ENCODE data around the gene ERLEC1. TPM values are rescaled to one million over a fixed set of nuclear protein-coding genes. Genes with fewer than 3 reads are reported as not detected.

The ERLEC1 gene
- total RNA-seq, 1 donor from 2014 or later, result 150 TPM

DNA sequence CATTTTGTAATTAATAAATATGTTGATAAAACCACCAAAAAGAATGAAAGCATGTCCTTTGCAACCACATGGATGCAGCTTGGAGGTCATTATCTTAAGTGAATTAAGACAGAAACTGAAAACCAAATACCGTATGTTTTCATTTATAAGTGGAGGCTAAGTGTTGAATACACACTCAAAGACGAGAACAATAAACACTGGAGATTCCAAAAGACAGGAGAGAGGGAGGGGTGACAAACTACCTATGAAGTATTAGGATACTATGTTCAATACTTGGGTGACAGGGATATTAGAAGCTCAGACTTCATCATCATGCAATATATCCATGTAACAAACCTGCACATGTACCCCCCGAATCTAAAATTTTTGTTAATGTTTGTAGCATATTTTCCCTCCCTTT, 7.0 kb downstream of the ERLEC1 start:
- H3K36me3 ChIP-seq, result peaks cover 34 to 46% of the 10 kb centered on the region in 2 donors
- H3K27ac ChIP-seq, result no peak overlapping the region
- H3K27me3 ChIP-seq, result no peaks in the 10 kb centered on the region
- intact Hi-C loops (cut with DNase I), result no loop called here
- no peak for DNase-seq (ENCODE audit: low spot score in 2 of 2)
- H3K9me3 ChIP-seq, result no peaks in the 10 kb centered on the region
- TF ChIP-seq, protein P1, sequence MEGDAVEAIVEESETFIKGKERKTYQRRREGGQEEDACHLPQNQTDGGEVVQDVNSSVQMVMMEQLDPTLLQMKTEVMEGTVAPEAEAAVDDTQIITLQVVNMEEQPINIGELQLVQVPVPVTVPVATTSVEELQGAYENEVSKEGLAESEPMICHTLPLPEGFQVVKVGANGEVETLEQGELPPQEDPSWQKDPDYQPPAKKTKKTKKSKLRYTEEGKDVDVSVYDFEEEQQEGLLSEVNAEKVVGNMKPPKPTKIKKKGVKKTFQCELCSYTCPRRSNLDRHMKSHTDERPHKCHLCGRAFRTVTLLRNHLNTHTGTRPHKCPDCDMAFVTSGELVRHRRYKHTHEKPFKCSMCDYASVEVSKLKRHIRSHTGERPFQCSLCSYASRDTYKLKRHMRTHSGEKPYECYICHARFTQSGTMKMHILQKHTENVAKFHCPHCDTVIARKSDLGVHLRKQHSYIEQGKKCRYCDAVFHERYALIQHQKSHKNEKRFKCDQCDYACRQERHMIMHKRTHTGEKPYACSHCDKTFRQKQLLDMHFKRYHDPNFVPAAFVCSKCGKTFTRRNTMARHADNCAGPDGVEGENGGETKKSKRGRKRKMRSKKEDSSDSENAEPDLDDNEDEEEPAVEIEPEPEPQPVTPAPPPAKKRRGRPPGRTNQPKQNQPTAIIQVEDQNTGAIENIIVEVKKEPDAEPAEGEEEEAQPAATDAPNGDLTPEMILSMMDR (IDR thresholded peaks at IDR 0.05), result no peak
- no peak overlapping the region for H3K4me3 ChIP-seq
- no peaks in the 10 kb centered on the region for H3K4me1 ChIP-seq

DNA sequence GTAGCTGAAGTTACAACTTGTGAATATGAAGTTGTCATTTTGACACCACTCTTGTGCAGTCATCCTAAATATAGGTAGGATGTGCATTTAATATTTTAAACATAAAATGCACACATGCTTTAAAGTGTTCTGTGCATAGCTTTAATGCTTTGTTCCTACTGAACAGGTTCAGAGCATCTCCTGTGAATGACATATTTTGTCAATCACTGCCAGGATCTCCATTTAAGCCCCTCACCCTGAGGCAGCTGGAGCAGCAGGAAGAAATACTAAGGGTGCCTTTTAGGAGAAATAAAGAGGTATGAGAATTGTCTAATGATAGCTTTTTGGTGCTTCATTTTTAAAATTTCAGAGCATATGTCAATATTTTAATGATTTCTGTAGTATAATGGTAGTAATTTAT, 14.7 kb downstream of the ERLEC1 start:
- TF ChIP-seq, protein P1 (IDR thresholded peaks at IDR 0.05), result no peak
- peaks cover 56 to 82% of the 10 kb centered on the region in 2 donors for H3K36me3 ChIP-seq
- no peaks in the 10 kb centered on the region for H3K27me3 ChIP-seq
- no peak overlapping the region for H3K27ac ChIP-seq
- intact Hi-C loops (cut with DNase I), result no loop called here
- H3K4me3 ChIP-seq, result no peak overlapping the region
- no peak for DNase-seq (ENCODE audit: low spot score in 2 of 2)
- no peaks in the 10 kb centered on the region for H3K4me1 ChIP-seq
- no peaks in the 10 kb centered on the region for H3K9me3 ChIP-seq

DNA sequence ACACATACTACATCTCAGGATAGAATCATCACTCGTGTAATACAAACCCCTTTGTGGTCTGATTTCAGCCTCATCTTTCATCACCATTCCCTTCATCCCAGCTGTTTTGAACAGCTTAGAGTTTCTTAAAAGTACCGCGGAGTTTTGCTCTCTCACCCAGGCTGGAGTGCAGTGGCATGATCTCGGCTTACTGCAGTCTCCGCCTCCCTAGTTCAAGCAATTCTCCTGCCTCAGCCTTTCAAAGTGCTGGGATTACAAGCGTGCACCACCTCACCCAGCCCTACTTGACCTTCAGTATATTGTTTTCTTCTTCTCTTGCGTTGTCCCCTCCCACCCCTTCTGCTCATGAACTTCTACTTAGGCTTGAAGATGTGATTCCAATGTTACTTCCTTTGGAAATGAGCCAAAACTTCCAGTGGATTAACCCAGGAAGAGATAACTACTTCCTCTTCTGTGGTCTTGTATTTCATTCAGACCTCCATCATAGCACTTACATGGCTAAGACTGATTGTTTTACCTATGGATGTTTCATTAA, 15.8 kb downstream of the ERLEC1 start:
- H3K36me3 ChIP-seq, result peaks cover 54 to 78% of the 10 kb centered on the region in 2 donors
- no peak overlapping the region for H3K27ac ChIP-seq
- TF ChIP-seq, protein P1 (IDR thresholded peaks at IDR 0.05), result no peak
- no peaks in the 10 kb centered on the region for H3K9me3 ChIP-seq
- no peak for DNase-seq (ENCODE audit: low spot score in 2 of 2)
- intact Hi-C loops (cut with DNase I), result no loop called here
- no peak overlapping the region for H3K4me3 ChIP-seq
- no peaks in the 10 kb centered on the region for H3K27me3 ChIP-seq
- H3K4me1 ChIP-seq, result no peaks in the 10 kb centered on the region

DNA sequence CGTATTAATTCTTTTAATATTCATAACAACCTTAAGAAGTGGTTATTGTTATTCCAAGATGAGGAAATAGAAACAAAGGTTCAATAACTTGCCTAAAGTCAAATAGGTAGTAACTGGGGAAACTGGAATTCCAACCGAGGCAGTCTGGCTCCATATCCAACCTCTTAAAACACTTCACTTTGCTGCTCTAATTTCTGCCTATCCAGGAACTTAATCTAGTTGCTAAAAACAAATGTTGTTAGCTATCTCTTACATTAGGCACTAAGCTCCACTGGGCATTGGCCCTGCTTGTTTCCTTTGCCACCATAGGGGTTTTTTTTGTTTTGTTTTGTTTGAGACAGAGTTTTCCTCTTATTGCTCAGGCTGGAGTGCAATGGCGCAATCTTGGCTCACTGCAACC, 24.8 kb downstream of the ERLEC1 start:
- H3K4me3 ChIP-seq, result no peak overlapping the region
- intact Hi-C loops (cut with DNase I), result no loop called here
- no peaks in the 10 kb centered on the region for H3K27me3 ChIP-seq
- H3K9me3 ChIP-seq, result no peaks in the 10 kb centered on the region
- no peak overlapping the region for H3K27ac ChIP-seq
- H3K36me3 ChIP-seq, result peaks cover 66 to 88% of the 10 kb centered on the region in 2 donors
- no peaks in the 10 kb centered on the region for H3K4me1 ChIP-seq
- no peak for DNase-seq (ENCODE audit: low spot score in 2 of 2)
- TF ChIP-seq, protein P1 (IDR thresholded peaks at IDR 0.05), result no peak

DNA sequence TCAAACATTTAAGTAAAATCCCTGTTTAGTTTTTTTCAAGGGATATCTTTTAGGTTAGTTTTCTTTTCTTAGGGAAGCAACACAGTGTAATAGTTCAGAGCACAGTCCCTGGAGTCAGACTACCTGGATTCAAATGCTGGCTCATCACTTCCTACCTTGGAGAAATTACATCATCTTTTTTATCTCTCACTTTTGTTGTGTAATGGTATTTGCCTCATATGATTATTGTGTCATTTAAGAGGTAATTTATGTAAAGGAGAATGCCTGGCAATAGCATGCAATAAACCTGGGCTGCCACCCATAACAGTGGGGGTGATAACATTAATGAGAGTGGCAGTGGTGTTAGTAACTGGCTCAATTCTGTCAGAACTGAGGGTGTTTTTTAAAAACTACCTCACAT, 26.3 kb downstream of the ERLEC1 start:
- intact Hi-C loops (cut with DNase I), result no loop called here
- TF ChIP-seq, protein P1 (IDR thresholded peaks at IDR 0.05), result no peak
- DNase-seq (ENCODE audit: low spot score in 2 of 2), result no peak
- Histone ChIP-seq H3K9me3 (no peaks in the 10 kb centered on the region), H3K27me3 (no peaks in the 10 kb centered on the region), H3K4me3 (no peak overlapping the region), H3K27ac (no peak overlapping the region), H3K36me3 (peaks cover 66 to 91% of the 10 kb centered on the region in 2 donors), H3K4me1 (no peaks in the 10 kb centered on the region)
